ENCODE measurements around the gene FYB2.

FYB2 gene

GRCh38 chr1:56816264-56816663 is 2.9 kb downstream of the FYB2 start:
- no peak for DNase-seq (ENCODE audit: low read depth)
- no peak for TF ChIP-seq POLR2A (IDR thresholded peaks at IDR 0.05; ENCODE audit: extremely low read depth, insufficient read length)
- TF ChIP-seq MYC (IDR thresholded peaks at IDR 0.05; ENCODE audit: low read depth, low read length): no peak
- TF ChIP-seq MAX (IDR thresholded peaks at IDR 0.05; ENCODE audit: low read depth, low read length): no peak
- no peak for TF ChIP-seq CTCF (IDR thresholded peaks at IDR 0.05; ENCODE audit: low read depth, low read length)
- H3K4me3 ChIP-seq (ENCODE audit: low read depth, low read length): no peak overlapping the region

GRCh38 chr1:56814205-56814604 is 5.0 kb downstream of the FYB2 start:
- TF ChIP-seq POLR2A (IDR thresholded peaks at IDR 0.05; ENCODE audit: extremely low read depth, insufficient read length) (no peak), CTCF (IDR thresholded peaks at IDR 0.05; ENCODE audit: low read depth, low read length) (no peak), MAX (IDR thresholded peaks at IDR 0.05; ENCODE audit: low read depth, low read length) (no peak), MYC (IDR thresholded peaks at IDR 0.05; ENCODE audit: low read depth, low read length) (no peak)
- no peak overlapping the region for H3K4me3 ChIP-seq (ENCODE audit: low read depth, low read length)

GRCh38 chr1:56811331-56811730 is 7.9 kb downstream of the FYB2 start:
- no peak for TF ChIP-seq CTCF (IDR thresholded peaks at IDR 0.05; ENCODE audit: low read depth, low read length)
- TF ChIP-seq MAX (IDR thresholded peaks at IDR 0.05; ENCODE audit: low read depth, low read length): no peak
- TF ChIP-seq POLR2A (IDR thresholded peaks at IDR 0.05; ENCODE audit: extremely low read depth, insufficient read length): no peak
- TF ChIP-seq MYC (IDR thresholded peaks at IDR 0.05; ENCODE audit: low read depth, low read length): no peak
- no peak for DNase-seq (ENCODE audit: low read depth)
- H3K4me3 ChIP-seq (ENCODE audit: low read depth, low read length): no peak overlapping the region

More at GRCh38 chr1:56814205-56814604, 5.0 kb downstream of the FYB2 start:
- DNase-seq (ENCODE audit: low read depth): no peak

GRCh38 chr1:56808410-56808809 is 10.8 kb downstream of the FYB2 start:
- no peak for DNase-seq (ENCODE audit: low read depth)
- H3K4me3 ChIP-seq (ENCODE audit: low read depth, low read length): no peak overlapping the region
- TF ChIP-seq CTCF (IDR thresholded peaks at IDR 0.05; ENCODE audit: low read depth, low read length): no peak
- TF ChIP-seq POLR2A (IDR thresholded peaks at IDR 0.05; ENCODE audit: extremely low read depth, insufficient read length): no peak
- TF ChIP-seq MAX (IDR thresholded peaks at IDR 0.05; ENCODE audit: low read depth, low read length): no peak
- no peak for TF ChIP-seq MYC (IDR thresholded peaks at IDR 0.05; ENCODE audit: low read depth, low read length)

GRCh38 chr1:56806804-56807203 is 12.4 kb downstream of the FYB2 start:
- H3K4me3 ChIP-seq (ENCODE audit: low read depth, low read length): no peak overlapping the region
- no peak for DNase-seq (ENCODE audit: low read depth)
- TF ChIP-seq MAX (IDR thresholded peaks at IDR 0.05; ENCODE audit: low read depth, low read length) (no peak), CTCF (IDR thresholded peaks at IDR 0.05; ENCODE audit: low read depth, low read length) (no peak), MYC (IDR thresholded peaks at IDR 0.05; ENCODE audit: low read depth, low read length) (no peak), POLR2A (IDR thresholded peaks at IDR 0.05; ENCODE audit: extremely low read depth, insufficient read length) (no peak)
